Pancreas (tissue), 10 donors: ENCODE results near the gene FAM163B. TPM values are rescaled to one million over a fixed set of nuclear protein-coding genes. Genes with fewer than 3 reads are reported as not detected.

Experiments
- ATAC-seq, 4 donors: fragments of 200-7000 bp; cut with Tn5 transposase; one replicate each; pipeline versions ENCODE4 v1.8.0 to v1.9.1; 2020; ENCODE audit warnings: mild to moderate bottlenecking in 4 of 4, moderate library complexity in 4 of 4
- DNase-seq, 6 donors: peaks; one replicate each; pipeline ENCODE4 v3.0.0-alpha.2; 2020
- FAIRE-seq: peaks from 2 replicates; lab custom pipeline; 2012; peaks lifted over from hg19 to GRCh38; lab: Jason Lieb, UNC
- H3K27ac ChIP-seq, 4 donors: fragments of 200-600 bp; sonication (generic); 1 replicate in 3 of 4; 2 replicates in 1 of 4; pipeline versions ENCODE4 v1.5.0 to v1.8.0; 2020
- H3K27me3 ChIP-seq, 4 donors: fragments of 200-600 bp; one replicate each; pipeline ENCODE4 v1.8.0; 2021
- H3K36me3 ChIP-seq, 3 donors: fragments of 200-600 bp; sonication (generic) in 1 of 3; one replicate each; pipeline versions ENCODE4 v1.5.0 to v1.8.0; 2020 to 2021
- H3K4me1 ChIP-seq, 3 donors: fragments of 200-600 bp; one replicate each; pipeline ENCODE4 v1.8.0; 2021
- H3K4me3 ChIP-seq, 4 donors: fragments of 200-600 bp; sonication (generic) in 2 of 4; one replicate each; pipeline versions ENCODE4 v1.5.0 to v1.8.0; 2020 to 2021
- H3K9me3 ChIP-seq, 4 donors: fragments of 200-600 bp; one replicate each; pipeline ENCODE4 v1.8.0; 2021
- CTCF ChIP-seq, 4 donors: fragments of 200-600 bp; sonication (generic) in 3 of 4; IDR thresholded peaks; one replicate each; pipeline versions ENCODE4 v1.5.0 to v1.8.0; 2021; ENCODE audit warnings: antibody characterized with exemption in 4 of 4
- WGBS, 2 donors: extraction: QIAGEN DNeasy Blood & Tissue Kit; methylation state at CpG; one replicate each; pipeline ENCODE4 v1.1.7; 2013; 5-methylcytosine and 5-hydroxymethylcytosine counted together
- intact Hi-C, 3 donors: fragments of 100-400 bp; cut with DNase I; formaldehyde crosslinking; loops; one replicate each; pipeline versions ENCODE4 v1.11.1 to v1.14.2; 2022
- polyA plus RNA-seq, 2 donors: library from polyadenylated mRNA; stranded (reverse); fragments of 200-250 nt; gene quantifications; one replicate each; pipeline ENCODE4 v1.2.3, GENCODE V29; 2013
- total RNA-seq, 6 donors: library from RNA; stranded (reverse); fragmentation: NEBNext Ultra II Directional in 4 of 6; extraction: Animal tissue kit (Norgen Biotek cat#: 25700) in 4 of 6; gene quantifications; one replicate each; pipeline versions ENCODE4 v1.2.1 to v1.2.4, GENCODE V29; 2021 to 2023
- donor health status: healthy with polysubstance abuse.
- donor health status: DM: no; HTN: no; CAD: no; lungs with moderate emphysema.
- donor health status: DM: no; HTN: no; CAD: no.
- donor health status: control.
- donor health status: control.
- donor health status: Bipolar disorder and iron deficiency.
- donor health status: DM: yes; HTN: yes; CAD: no.
- donor health status: DM: no; HTN: no; CAD: no.
- donor health status: DM: no; HTN: no; CAD: no.
- donor health status: DM: yes; HTN: yes; CAD: no.

Gene FAM163B
- total and polyA plus RNA-seq, 8 donors = not detected

GRCh38 chr9:133643362-133643755, 34.2 kb upstream of the FAM163B start:
- H3K27me3 ChIP-seq = no peaks in the 10 kb centered on the region
- TF ChIP-seq CTCF (IDR thresholded peaks at IDR 0.05) = no peak
- H3K4me3 ChIP-seq = no peak overlapping the region
- FAIRE-seq (no peak), ATAC-seq (no peak), DNase-seq (peak in 1 of 6 donors; percentile 51)
- no peaks in the 10 kb centered on the region for H3K4me1 ChIP-seq
- H3K9me3 ChIP-seq = no peaks in the 10 kb centered on the region
- H3K36me3 ChIP-seq = no peaks in the 10 kb centered on the region
- no peak overlapping the region for H3K27ac ChIP-seq
- intact Hi-C loops = no loop called here
- 84 to 89% methylated on average over 18 to 20 of the region's 20 CpGs for WGBS, 2 donors

- no peak overlapping the region for H3K4me3 ChIP-seq
- TF ChIP-seq CTCF (IDR thresholded peaks at IDR 0.05) = no peak
- no peak overlapping the region for H3K27ac ChIP-seq
- FAIRE-seq (no peak), ATAC-seq (no peak), DNase-seq (no peak)
- no peaks in the 10 kb centered on the region for H3K9me3 ChIP-seq
- no peaks in the 10 kb centered on the region for H3K36me3 ChIP-seq
- H3K27me3 ChIP-seq = no peaks in the 10 kb centered on the region
- intact Hi-C loops = no loop called here
- WGBS, 2 donors = 74 to 79% methylated on average over 15 to 16 of the region's 16 CpGs
- no peaks in the 10 kb centered on the region for H3K4me1 ChIP-seq
These were observed 33.6 kb upstream of the FAM163B start for GRCh38 chr9:133642708-133643361.

GRCh38 chr9:133641861-133642595, 32.8 kb upstream of the FAM163B start:
- Histone ChIP-seq H3K4me3 (no peak overlapping the region), H3K27ac (no peak overlapping the region), H3K4me1 (no peaks in the 10 kb centered on the region), H3K36me3 (no peaks in the 10 kb centered on the region), H3K27me3 (no peaks in the 10 kb centered on the region), H3K9me3 (no peaks in the 10 kb centered on the region)
- FAIRE-seq (no peak), DNase-seq (peak in 1 of 6 donors; percentile 28), ATAC-seq (no peak)
- TF ChIP-seq CTCF (IDR thresholded peaks at IDR 0.05) = no peak
- intact Hi-C loops = no loop called here
- WGBS, 2 donors = 80 to 88% methylated on average over 25 of the region's 25 CpGs

GRCh38 chr9:133641396-133641655, 32.1 kb upstream of the FAM163B start:
- no peak overlapping the region for H3K27ac ChIP-seq
- ATAC-seq (no peak), FAIRE-seq (no peak), DNase-seq (peak in 1 of 6 donors; percentile 20)
- no peak overlapping the region for H3K4me3 ChIP-seq
- no peaks in the 10 kb centered on the region for H3K4me1 ChIP-seq
- 85 to 91% methylated on average over 7 of the region's 7 CpGs for WGBS, 2 donors
- H3K9me3 ChIP-seq = no peaks in the 10 kb centered on the region
- intact Hi-C loops = no loop called here
- TF ChIP-seq CTCF (IDR thresholded peaks at IDR 0.05) = no peak
- H3K27me3 ChIP-seq = no peaks in the 10 kb centered on the region
- H3K36me3 ChIP-seq = no peaks in the 10 kb centered on the region
